ENCODE measurements around the gene ZNF514. TPM values are rescaled to one million over a fixed set of nuclear protein-coding genes. Genes with fewer than 3 reads are reported as not detected.

The ZNF514 gene
- total RNA-seq, result 9.1 and 12.7 TPM in 2 replicates

DNA sequence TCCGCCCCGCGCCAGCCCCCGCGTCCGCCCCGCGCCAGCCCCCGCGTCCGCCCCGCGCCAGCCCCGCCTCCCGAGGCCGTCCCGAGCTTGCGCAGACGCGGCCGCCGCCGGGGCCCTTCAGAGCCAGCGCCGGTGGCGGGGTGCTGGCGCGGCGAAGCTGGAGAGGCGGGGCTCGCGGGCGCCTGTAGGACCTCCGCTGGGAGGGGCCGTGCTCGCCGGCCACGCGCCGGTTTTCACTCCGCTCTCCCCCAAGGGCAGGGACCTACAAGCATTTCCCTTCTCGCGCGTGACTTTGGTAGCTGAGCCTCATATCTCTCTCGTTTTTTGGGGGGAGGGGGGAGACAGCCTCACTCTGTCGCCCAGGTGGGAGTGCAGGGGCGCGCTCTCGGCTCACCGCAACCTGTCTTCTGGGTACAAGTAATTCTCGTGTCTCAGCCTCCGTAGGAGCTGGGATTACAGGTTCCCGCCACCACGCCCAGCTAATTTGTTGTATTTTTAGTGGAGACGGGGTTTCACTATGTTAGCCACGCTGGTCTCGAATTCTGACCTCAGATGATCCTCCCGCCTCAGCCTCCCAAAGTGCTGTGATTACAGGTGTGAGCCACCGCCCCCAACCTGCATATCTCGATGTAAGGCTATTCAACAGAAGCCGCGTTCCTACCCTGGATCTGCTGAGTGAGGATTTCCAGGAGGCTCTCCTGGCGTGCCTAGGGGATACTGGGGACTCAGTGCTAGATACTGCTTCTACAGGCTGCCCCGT, at the start of gene ZNF514:
ZNF514 (minus strand) TSS at position 159 of the 760 bp plus-strand sequence. CDS start 6,595 bp downstream, outside the sequence.

DNA sequence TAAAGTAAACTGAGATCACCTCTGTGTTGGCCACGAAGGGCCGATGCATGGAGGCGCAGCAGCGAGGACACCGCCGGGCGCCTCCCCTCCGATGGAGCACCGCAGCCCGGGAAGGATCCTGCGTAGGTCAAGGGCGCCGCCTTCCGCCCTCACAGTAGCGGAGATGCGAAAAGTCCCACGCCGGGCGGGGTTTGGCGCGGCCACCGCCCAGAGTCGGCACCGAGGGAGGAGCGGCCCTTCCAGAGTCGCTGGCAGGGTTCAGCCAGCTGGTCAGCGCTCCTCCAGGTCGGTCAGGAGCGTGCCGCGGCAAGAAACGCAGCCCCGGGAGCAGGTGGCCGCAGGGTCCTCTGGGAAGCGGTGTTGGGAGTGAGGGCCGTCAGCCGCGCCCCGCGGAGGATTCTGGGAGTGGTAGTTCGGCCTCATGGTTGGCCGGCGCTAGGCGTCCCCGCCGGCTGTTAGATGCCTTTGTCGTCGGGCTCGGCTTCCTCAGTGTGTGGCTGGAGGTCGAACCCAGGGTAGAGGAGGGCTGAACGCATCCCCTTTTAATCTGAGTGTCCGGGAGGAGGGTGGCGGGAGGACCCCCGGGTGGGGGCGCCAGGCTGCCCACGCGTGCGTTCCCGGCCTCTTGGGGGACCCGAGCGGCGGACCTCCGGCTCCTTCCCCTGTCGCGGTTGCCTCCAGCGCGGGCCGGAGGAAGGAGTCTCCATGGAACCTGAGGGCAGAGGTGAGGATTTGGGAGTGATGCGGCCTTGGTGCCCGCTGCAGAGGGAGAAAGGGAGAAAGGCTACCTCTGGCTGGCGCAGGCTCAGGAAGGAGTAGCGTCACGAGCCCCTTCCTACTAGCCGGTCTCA, 47.7 kb upstream of the ZNF514 start, which contains the start of gene ZNF892:
ZNF892 (plus strand) TSS at position 411 of the 851 bp plus-strand sequence; CDS start at position 706, 295 bp downstream.

DNA sequence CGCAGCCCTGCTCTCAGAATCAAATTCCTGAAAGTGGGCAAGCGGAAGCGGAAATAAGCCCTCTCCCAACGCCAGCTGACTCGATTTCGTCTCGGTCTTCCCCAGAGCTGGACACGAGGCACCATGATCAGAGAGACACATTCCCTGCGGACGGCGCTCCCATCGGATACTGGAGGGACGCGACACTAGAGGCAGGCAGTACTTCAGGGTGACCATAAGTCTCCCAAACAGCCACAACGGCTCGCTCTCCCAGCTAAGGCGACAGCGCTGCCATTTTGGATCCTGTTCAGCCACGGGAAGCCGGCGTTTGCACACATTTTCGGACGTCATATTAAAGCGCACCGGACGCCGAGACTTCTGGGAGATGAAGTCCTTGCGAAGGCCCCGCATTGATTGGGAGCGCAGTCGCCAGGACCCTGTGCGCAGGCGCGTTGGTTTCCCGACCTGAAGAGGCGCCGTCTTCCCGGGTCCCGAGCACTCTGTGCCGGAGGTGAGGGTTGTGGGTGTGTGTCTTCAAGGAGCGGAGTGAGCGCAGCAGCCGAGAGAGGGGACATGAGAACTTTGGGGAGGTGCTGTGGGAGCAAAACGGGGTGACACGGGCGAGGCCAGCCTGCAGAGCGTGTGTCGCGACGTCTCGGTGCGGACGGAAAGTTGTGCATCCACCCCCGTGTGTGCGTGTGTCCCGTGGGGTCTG, 5.9 kb upstream of the ZNF514 start, which contains the start of gene ZNF2:
ZNF2 (plus strand) TSS at position 439 of the 694 bp plus-strand sequence. CDS start 10,418 bp downstream, outside the sequence.

DNA sequence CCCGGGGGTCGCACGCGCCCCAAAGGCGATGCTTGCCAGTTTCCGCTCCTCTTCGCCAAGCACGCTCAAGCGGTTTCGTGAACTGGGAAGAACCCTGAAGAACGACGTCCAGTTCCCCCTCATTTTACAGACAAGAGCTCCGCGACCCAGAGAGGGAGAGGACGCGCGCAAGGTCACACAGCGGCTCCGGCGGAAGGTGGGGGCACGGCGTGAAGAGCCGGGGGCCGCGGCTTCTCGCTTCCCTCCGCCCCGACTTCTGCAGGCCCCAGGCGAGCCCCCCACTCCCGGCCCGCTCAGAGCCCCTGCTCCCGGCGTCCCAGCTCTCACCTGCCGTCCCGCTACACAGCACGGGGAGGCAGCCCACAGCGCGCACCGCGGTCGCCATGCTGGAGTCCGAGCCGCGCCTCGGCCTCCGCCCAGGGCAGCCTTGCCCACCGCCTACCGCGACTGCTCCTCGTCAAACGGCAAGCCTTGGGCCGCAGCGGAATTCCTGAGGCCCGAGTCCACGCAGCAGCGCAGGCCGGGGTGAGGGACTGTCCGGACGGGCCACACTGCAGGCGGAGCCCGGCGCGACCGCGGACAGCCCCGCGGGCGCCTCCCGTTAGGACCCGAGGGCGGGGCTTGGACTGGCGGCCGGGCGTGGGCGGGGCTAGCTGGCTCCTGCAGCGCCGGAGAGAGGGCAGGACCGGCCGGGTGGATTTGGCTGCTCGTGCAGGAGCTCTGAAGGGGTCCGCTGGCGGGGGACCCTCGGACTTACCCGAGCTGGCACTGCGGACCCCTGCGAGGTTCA, 38.0 kb downstream of the ZNF514 start, which contains the start of gene MRPS5:
MRPS5 (minus strand) TSS at position 402 of the 790 bp plus-strand sequence; CDS start at position 385, 17 bp downstream.

Other genes with a start within 250 kb of the ZNF514 start
- not detected in 2 replicates for gene MAL, start 134.1 kb downstream of the ZNF514 start, total RNA-seq
- 48.8 and 57.8 TPM in 2 replicates for gene MRPS5, start 38.0 kb downstream of the ZNF514 start, total RNA-seq
- gene ZNF2, start 6.0 kb upstream of the ZNF514 start, total RNA-seq, result 6.1 and 9.8 TPM in 2 replicates
- gene ZNF892, start 47.7 kb upstream of the ZNF514 start, total RNA-seq, result 3.0 and 4.7 TPM in 2 replicates
- 0.14 and 0.28 TPM in 2 replicates for gene PROM2, start 114.6 kb upstream of the ZNF514 start, total RNA-seq
- gene KCNIP3, start 137.5 kb upstream of the ZNF514 start, total RNA-seq, result 0.57 and 1.0 TPM in 2 replicates
- 20.8 and 22.1 TPM in 2 replicates for gene FAHD2A, start 242.9 kb upstream of the ZNF514 start, total RNA-seq

Data from smooth muscle cell of bladder (primary cell).